GM13977 (cell line): Measurements from ENCODE around the gene ZNF350.
A peak's percentile ranks its signal among the peaks of the same experiment; 100 is the strongest.

Experiments
- DNase-seq: peaks from one replicate; pipeline ENCODE4 v3.0.0; 2012; ENCODE audit warnings: low spot score
- CTCF ChIP-seq: IDR thresholded peaks from 2 replicates; pipeline ENCODE4 v1.5.1; 2012; ENCODE audit warnings: mild to moderate bottlenecking, control low read depth; ENCODE audit not compliant: insufficient read depth; ENCODE audit errors: extremely low read depth, missing control alignments
- in situ Hi-C: fragments of 300-500 bp; cut with MboI; formaldehyde crosslinking; loops from one replicate; pipeline ENCODE4 v1.12.0; 2022; ENCODE audit warnings: low sequenced_read_pairs, low pct_unique_long_range_greater_than_20kb, mixed read lengths, inconsistent platforms; ENCODE audit not compliant: unreplicated experiment

The ZNF350 gene

DNA sequence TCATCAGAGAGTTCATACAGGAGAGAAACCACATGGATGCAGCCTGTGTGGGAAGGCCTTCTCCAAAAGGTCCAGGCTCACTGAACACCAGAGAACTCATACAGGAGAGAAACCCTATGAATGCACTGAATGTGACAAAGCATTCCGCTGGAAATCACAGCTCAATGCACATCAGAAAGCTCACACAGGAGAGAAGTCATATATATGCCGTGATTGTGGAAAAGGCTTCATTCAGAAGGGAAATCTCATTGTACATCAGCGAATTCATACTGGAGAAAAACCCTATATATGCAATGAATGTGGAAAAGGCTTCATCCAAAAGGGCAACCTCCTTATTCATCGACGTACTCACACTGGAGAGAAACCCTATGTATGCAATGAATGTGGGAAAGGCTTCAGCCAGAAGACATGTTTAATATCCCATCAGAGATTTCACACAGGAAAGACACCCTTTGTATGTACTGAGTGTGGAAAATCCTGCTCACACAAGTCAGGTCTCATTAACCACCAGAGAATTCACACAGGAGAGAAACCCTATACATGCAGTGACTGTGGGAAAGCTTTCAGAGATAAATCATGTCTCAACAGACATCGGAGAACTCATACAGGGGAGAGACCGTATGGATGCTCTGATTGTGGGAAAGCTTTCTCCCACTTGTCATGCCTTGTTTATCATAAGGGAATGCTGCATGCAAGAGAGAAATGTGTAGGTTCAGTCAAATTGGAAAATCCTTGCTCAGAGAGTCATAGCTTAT lies 41.7 kb downstream of the ZNF350 start:
- DNase-seq: no peak
- TF ChIP-seq CTCF: no peak
- in situ Hi-C loops: no loop called here

- DNase-seq: no peak
- in situ Hi-C loops: no loop called here
- TF ChIP-seq CTCF: no peak
These were observed 47.7 kb downstream of the ZNF350 start for GRCh38 chr19:51938936-51939335.

DNA sequence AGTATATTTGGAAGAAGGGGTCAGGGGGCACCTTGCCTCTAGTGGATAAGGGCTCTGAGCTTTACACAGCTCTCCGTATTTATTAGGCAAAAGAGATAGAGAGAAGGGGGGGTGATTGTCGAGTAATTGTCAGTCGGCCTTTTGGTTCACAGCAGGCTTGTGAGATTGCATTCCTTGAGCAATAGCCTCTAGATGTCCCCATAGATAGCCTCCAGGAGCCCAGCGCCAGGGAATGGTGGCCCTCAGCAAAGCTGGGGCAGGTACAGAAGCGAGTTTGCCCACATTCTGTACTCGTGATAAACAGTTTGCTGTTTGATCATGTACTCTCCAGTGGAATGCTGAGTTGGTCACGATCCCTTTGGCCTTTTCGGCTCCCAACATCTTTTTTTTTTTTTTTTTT lies 54.7 kb downstream of the ZNF350 start:
- TF ChIP-seq CTCF: no peak
- in situ Hi-C loops: no loop called here

GRCh38 chr19:51927859-51928258 lies 58.8 kb downstream of the ZNF350 start:
- TF ChIP-seq CTCF: no peak
- in situ Hi-C loops: no loop called here
- DNase-seq: no peak

More for the DNA sequence above, 54.7 kb downstream of the ZNF350 start:
- no peak for DNase-seq

- in situ Hi-C loops: no loop called here
- peak; percentile 10 for TF ChIP-seq CTCF
- peak; percentile 86 for DNase-seq
These were observed 59.6 kb downstream of the ZNF350 start, which contains the start of gene ZNF613 for GRCh38 chr19:51926784-51927741. TSS of gene ZNF613 (plus strand) at chr19:51927472. CDS start at chr19:51936221, 8,749 bp downstream.

GRCh38 chr19:51926426-51926783 lies 60.2 kb downstream of the ZNF350 start:
- TF ChIP-seq CTCF: no peak
- in situ Hi-C loops: no loop called here
- DNase-seq: no peak
